GM23338 (cell line): ENCODE measurements around the gene NTN3. TPM values are rescaled to one million over a fixed set of nuclear protein-coding genes. Genes with fewer than 3 reads are reported as not detected.

Experiments
- ATAC-seq: fragments of 200-7000 bp; cut with Tn5 transposase; 3 replicates; pipeline ENCODE4 v1.9.1; 2020
- DNase-seq: peaks from one replicate; pipeline ENCODE4 v3.0.0-alpha.2; 2015; ENCODE audit warnings: low spot score
- H2AFZ ChIP-seq: fragments of 200-600 bp; sonication (generic); 2 replicates; pipeline ENCODE4 v1.8.0; 2016; ENCODE audit warnings: antibody characterized with exemption, mild to moderate bottlenecking, moderate library complexity
- H3F3A ChIP-seq: fragments of 200-600 bp; sonication (generic); replicated peaks from 2 replicates; pipeline ENCODE4 v1.8.0; 2017; ENCODE audit warnings: antibody characterized with exemption, mixed run types, low read depth
- H3K27ac ChIP-seq: fragments of 200-600 bp; sonication (generic); 2 replicates; pipeline ENCODE4 v1.6.1; 2016; ENCODE audit warnings: low read depth
- H3K27me3 ChIP-seq: fragments of 200-600 bp; sonication (generic); 2 replicates; pipeline ENCODE4 v1.8.0; 2016; ENCODE audit warnings: mild to moderate bottlenecking, mixed run types, moderate library complexity; ENCODE audit not compliant: insufficient read depth
- H3K36me3 ChIP-seq: fragments of 200-600 bp; sonication (generic); 2 replicates; pipeline ENCODE4 v1.8.0; 2016; ENCODE audit warnings: mild to moderate bottlenecking; ENCODE audit not compliant: insufficient read depth
- H3K4me1 ChIP-seq: fragments of 200-600 bp; sonication (generic); 2 replicates; pipeline ENCODE4 v1.8.0; 2016; ENCODE audit warnings: mild to moderate bottlenecking, moderate library complexity; ENCODE audit not compliant: insufficient read depth
- H3K4me2 ChIP-seq: fragments of 200-600 bp; sonication (generic); 2 replicates; pipeline ENCODE4 v1.7.1; 2017; ENCODE audit warnings: mixed run types
- H3K4me3 ChIP-seq: fragments of 200-600 bp; sonication (generic); 2 replicates; pipeline ENCODE4 v1.6.1; 2016; ENCODE audit warnings: mixed run types
- H3K79me2 ChIP-seq: fragments of 200-600 bp; sonication (generic); replicated peaks from 2 replicates; pipeline ENCODE4 v1.8.0; 2017; ENCODE audit warnings: mild to moderate bottlenecking; ENCODE audit not compliant: insufficient read depth
- H3K9me2 ChIP-seq: fragments of 200-600 bp; sonication (generic); 2 replicates; pipeline ENCODE4 v1.8.0; 2017; ENCODE audit not compliant: insufficient read depth
- H4K20me1 ChIP-seq: fragments of 200-600 bp; sonication (generic); replicated peaks from 2 replicates; pipeline ENCODE4 v1.8.0; 2017; ENCODE audit warnings: mild to moderate bottlenecking; ENCODE audit not compliant: insufficient read depth
- H3K27ac Mint-ChIP-seq: 2 replicates; pipeline ENCODE4 v1.8.0; 2020; ENCODE audit warnings: inconsistent platforms, mild to moderate bottlenecking, moderate library complexity, mixed read lengths
- H3K27me3 Mint-ChIP-seq: 3 replicates; pipeline ENCODE4 v1.8.0; 2022; ENCODE audit warnings: low read depth, mild to moderate bottlenecking, moderate library complexity, mixed read lengths, inconsistent platforms; ENCODE audit not compliant: insufficient read depth, poor library complexity
- H3K36me3 Mint-ChIP-seq: 3 replicates; pipeline ENCODE4 v1.8.0; 2021; ENCODE audit warnings: low read depth, mild to moderate bottlenecking, inconsistent platforms, moderate library complexity, mixed read lengths
- H3K4me1 Mint-ChIP-seq: 3 replicates; pipeline ENCODE4 v1.8.0; 2020; ENCODE audit warnings: mild to moderate bottlenecking, inconsistent platforms, mixed read lengths
- H3K4me3 Mint-ChIP-seq: 3 replicates; pipeline ENCODE4 v1.8.0; 2021; ENCODE audit warnings: moderate library complexity, mild to moderate bottlenecking, inconsistent platforms, mixed read lengths
- H3K9me3 Mint-ChIP-seq: 3 replicates; pipeline ENCODE4 v1.8.0; 2020; ENCODE audit warnings: moderate library complexity, mild to moderate bottlenecking, inconsistent platforms, mixed read lengths
- CREB1 ChIP-seq: fragments of 250-450 bp; sonication (Bioruptor Pico); IDR thresholded peaks from 2 replicates; pipeline ENCODE4 v1.5.0; 2020; ENCODE audit warnings: low read depth, mild to moderate bottlenecking, moderate library complexity
- EZH2phosphoT487 ChIP-seq: fragments of 200-600 bp; sonication (generic); IDR thresholded peaks from one replicate; pipeline ENCODE4 v1.8.1; 2018; ENCODE audit warnings: antibody characterized with exemption; ENCODE audit not compliant: unreplicated experiment
- JUNB ChIP-seq: IDR thresholded peaks from one replicate; pipeline ENCODE4 v1.6.1; 2016; ENCODE audit warnings: antibody characterized with exemption; ENCODE audit not compliant: unreplicated experiment
- REST ChIP-seq: IDR thresholded peaks from one replicate; pipeline ENCODE4 v1.6.1; 2018; ENCODE audit warnings: antibody characterized with exemption; ENCODE audit not compliant: unreplicated experiment
- ZNF462 ChIP-seq: fragments of 250-450 bp; sonication (Bioruptor Pico); IDR thresholded peaks from 2 replicates; pipeline ENCODE4 v1.5.0; 2020; ENCODE audit warnings: mild to moderate bottlenecking, moderate library complexity
- polyA plus RNA-seq: library from polyadenylated mRNA; unstranded; fragments of >200 nt; fragmentation: Nextera tagmentation; extraction: Ambion mirVana; gene quantifications from 2 replicates; pipeline ENCODE4 v1.2.1, GENCODE V29; 2016
- total RNA-seq: library from RNA; depleted of rRNA; stranded (reverse); fragments of >200 nt; shearing (Covaris generic); gene quantifications from 2 replicates; pipeline ENCODE4 v1.2.3, GENCODE V29; 2014

The NTN3 gene
- total and polyA plus RNA-seq, 2 experiments from 2014 or later, result 0.10 to 1.7 TPM

GRCh38 chr16:2511128-2511800, 40.2 kb downstream of the NTN3 start (continued):
- no peak for TF ChIP-seq REST

GRCh38 chr16:2511996-2512734, 41.1 kb downstream of the NTN3 start:
- ATAC-seq, result no peak
- peaks cover 46% of the 10 kb centered on the region for H3K4me1 Mint-ChIP-seq
- H3K4me3 Mint-ChIP-seq, result peak overlapping the region; percentile 84

More at GRCh38 chr16:2511996-2512734, 41.1 kb downstream of the NTN3 start:
- DNase-seq, result no peak
- peak overlapping the region; percentile 91; the same call in 1 of the 2 replicates for H3K4me3 ChIP-seq
- H4K20me1 ChIP-seq, result peaks cover 25% of the 10 kb centered on the region
- Mint-ChIP-seq H3K27ac (peak overlapping the region; percentile 28; the same call in 1 of the 2 replicates), H3K36me3 (peaks cover 10% of the 10 kb centered on the region; the same call in 2 of the 3 replicates), H3K9me3 (no peaks in the 10 kb centered on the region; the same call in 1 of the 3 replicates), H3K27me3 (peaks cover 40% of the 10 kb centered on the region)
- TF ChIP-seq JUNB, result no peak
- TF ChIP-seq ZNF462 (CRISPR knock-in tag), result no peak
- no peak for TF ChIP-seq EZH2phosphoT487
- TF ChIP-seq CREB1 (CRISPR knock-in tag), result no peak
- H3K27me3 ChIP-seq, result no peaks in the 10 kb centered on the region
- 0 out of 2 replicates have a peak, but pooled peaks cover 11% of the 10 kb centered on the region for H3F3A ChIP-seq
- H2AFZ ChIP-seq, result no peak overlapping the region
- peaks cover 28% of the 10 kb centered on the region for H3K79me2 ChIP-seq
- no peak overlapping the region for H3K27ac ChIP-seq
- no peaks in the 10 kb centered on the region for H3K9me2 ChIP-seq
- H3K36me3 ChIP-seq, result no peaks in the 10 kb centered on the region
- peak overlapping the region; percentile 92 for H3K4me2 ChIP-seq
- H3K4me1 ChIP-seq, result peaks cover 22% of the 10 kb centered on the region; the same call in 1 of the 2 replicates
